HepG2 (cell line): ENCODE measurements around the gene CSRP3. TPM values are rescaled to one million over a fixed set of nuclear protein-coding genes. Genes with fewer than 3 reads are reported as not detected.

Experiments used
- ATAC-seq: fragments of 200-7000 bp; cut with Tn5 transposase; 3 replicates; pipeline ENCODE4 v1.9.1; 2020; ENCODE audit warnings: mild to moderate bottlenecking, moderate library complexity
- BruUV-seq: library from RNA; stranded (reverse); fragments of 400-500 nt; replicated peaks from 2 replicates; lab custom pipeline; 2021; lab: Mats Ljungman, UMichigan
- CTCF ChIA-PET: fragments of 300-600 bp; formaldehyde crosslinking; extraction: SDS; loops from one replicate; lab custom pipeline; 2021; ENCODE audit warnings: low total read pairs, inconsistent platforms, low intra/inter-chr PET ratio; lab: Yijun Ruan, JAX
- POLR2A ChIA-PET: fragments of 350-600 bp; sonication (Branson Sonifier 250); formaldehyde crosslinking; loops from one replicate; lab custom pipeline; 2020; ENCODE audit warnings: antibody characterized with exemption, inconsistent platforms; lab: Yijun Ruan, JAX
- DNase-seq: peaks from one replicate; pipeline ENCODE4 v3.0.0-alpha.2; 2015; ENCODE audit warnings: low spot score
- FAIRE-seq: peaks from 3 replicates; lab custom pipeline; 2011; peaks lifted over from hg19 to GRCh38; lab: Jason Lieb, UNC
- H2AFZ ChIP-seq: one replicate; pipeline ENCODE4 v1.6.1; 2011; ENCODE audit warnings: low read length, inconsistent platforms
- H3K27ac ChIP-seq: fragments of 300-600 bp; 3 replicates; pipeline ENCODE4 v1.8.0; 2011; ENCODE audit warnings: mixed run types, mild to moderate bottlenecking, mixed read lengths, low read length, inconsistent platforms; ENCODE audit not compliant: insufficient read depth; ENCODE audit errors: extremely low read length
- H3K27me3 ChIP-seq, 2 experiments: fragments of 200-600 bp in 1 of 2; 2 replicates in 1 of 2; 3 replicates in 1 of 2; pipeline versions ENCODE4 v1.6.0 to v1.8.0; 2011; ENCODE audit warnings: low read length in 2 of 2, mild to moderate bottlenecking in 2 of 2, moderate library complexity in 2 of 2, inconsistent platforms in 1 of 2; ENCODE audit not compliant: insufficient read depth in 2 of 2, control insufficient read depth in 1 of 2
- H3K36me3 ChIP-seq, 2 experiments: fragments of 200-600 bp in 1 of 2; replicated peaks in 1 of 2; 2 replicates in 1 of 2; 3 replicates in 1 of 2; pipeline versions ENCODE4 v1.5.1 to v1.8.0; 2011; ENCODE audit warnings: low read length in 2 of 2, inconsistent platforms in 1 of 2; ENCODE audit not compliant: insufficient read depth in 2 of 2, control insufficient read depth in 1 of 2
- H3K4me1 ChIP-seq: 2 replicates; pipeline ENCODE4 v1.5.1; 2012; ENCODE audit warnings: low read length, inconsistent platforms; ENCODE audit not compliant: insufficient read depth
- H3K4me2 ChIP-seq: 2 replicates; pipeline ENCODE4 v1.6.0; 2011; ENCODE audit warnings: low read depth, low read length, inconsistent platforms
- H3K4me3 ChIP-seq, 3 experiments: fragments of 200-600 bp in 1 of 3; sonication (generic), shearing (Covaris generic) in 1 of 3; replicated peaks in 1 of 3; 2 replicates each; pipeline ENCODE4 v1.5.1; 2011 to 2016; ENCODE audit warnings: low read length in 3 of 3, inconsistent platforms in 2 of 3, low read depth in 2 of 3, mild to moderate bottlenecking in 2 of 3, control low read depth in 1 of 3, mixed read lengths in 1 of 3; ENCODE audit not compliant: insufficient read depth in 1 of 3
- H3K79me2 ChIP-seq: one replicate; pipeline ENCODE4 v1.6.1; 2011; ENCODE audit warnings: low read length, inconsistent platforms; ENCODE audit not compliant: insufficient read depth
- H3K9ac ChIP-seq: 2 replicates; pipeline ENCODE4 v1.6.0; 2011; ENCODE audit warnings: mild to moderate bottlenecking, low read depth, low read length, inconsistent platforms; ENCODE audit not compliant: insufficient read depth
- H3K9me3 ChIP-seq: 2 replicates; pipeline ENCODE4 v1.5.1; 2012; ENCODE audit warnings: mild to moderate bottlenecking, low read length
- H4K20me1 ChIP-seq: 2 replicates; pipeline ENCODE4 v1.6.0; 2011; ENCODE audit warnings: inconsistent platforms, mild to moderate bottlenecking, low read length, moderate library complexity; ENCODE audit not compliant: insufficient read depth
- WGBS: methylation state at CpG from one replicate; pipeline ENCODE4 v1.1.6; 2017; ENCODE audit warnings: low lambda C conversion rate; 5-methylcytosine and 5-hydroxymethylcytosine counted together
- in situ Hi-C: cut with HindIII; loops from 2 replicates; pipeline ENCODE4 v1.10.0; 2017; ENCODE audit warnings: low pct_unique_long_range_greater_than_20kb; ENCODE audit not compliant: extremely low pct_ligation_motif_present
- intact Hi-C: fragments of 100-400 bp; cut with micrococcal nuclease; formaldehyde crosslinking; loops from one replicate; pipeline ENCODE4 v1.10.0; 2022; ENCODE audit not compliant: unreplicated experiment
- polyA plus RNA-seq, 8 experiments: library from polyadenylated mRNA; depleted of rRNA in 3 of 8; stranded (reverse) in 7 of 8; unstranded in 1 of 8; fragments of >200 nt; fragmentation: Illumina TruSeq in 4 of 8; extraction: Trizol in 4 of 8; gene quantifications; 2 replicates each; pipeline versions ENCODE4 v1.2.1 to v1.2.3, GENCODE V29; 2011 to 2016; ENCODE audit warnings: low read depth in 4 of 8, missing spikeins in 1 of 8, mixed read lengths in 1 of 8; ENCODE audit not compliant: insufficient read depth in 1 of 8
- total RNA-seq, 5 experiments: library from RNA; depleted of rRNA; stranded (reverse); fragments of >200 nt; fragmentation: Illumina TruSeq; extraction: Trizol; gene quantifications; 2 replicates each; pipeline ENCODE4 v1.2.3, GENCODE V29; 2016; ENCODE audit warnings: low read depth in 1 of 5
- TF ChIP-seq, protein P1 (sequence below), 2 experiments: fragments of 450-650 bp in 1 of 2; sonication (generic) in 1 of 2; formaldehyde crosslinking in 1 of 2; IDR thresholded peaks; 2 replicates each; pipeline versions ENCODE4 v1.6.1 to v1.8.0; 2016 to 2022; ENCODE audit warnings: antibody characterized with exemption in 1 of 2, mild to moderate bottlenecking in 1 of 2, missing genetic modification reagents in 1 of 2

Gene CSRP3
- total and polyA plus RNA-seq, 2 of the 13 experiments (the other 11 are each of a cell fraction or from before 2014, with no cell fraction given) = not detected

DNA sequence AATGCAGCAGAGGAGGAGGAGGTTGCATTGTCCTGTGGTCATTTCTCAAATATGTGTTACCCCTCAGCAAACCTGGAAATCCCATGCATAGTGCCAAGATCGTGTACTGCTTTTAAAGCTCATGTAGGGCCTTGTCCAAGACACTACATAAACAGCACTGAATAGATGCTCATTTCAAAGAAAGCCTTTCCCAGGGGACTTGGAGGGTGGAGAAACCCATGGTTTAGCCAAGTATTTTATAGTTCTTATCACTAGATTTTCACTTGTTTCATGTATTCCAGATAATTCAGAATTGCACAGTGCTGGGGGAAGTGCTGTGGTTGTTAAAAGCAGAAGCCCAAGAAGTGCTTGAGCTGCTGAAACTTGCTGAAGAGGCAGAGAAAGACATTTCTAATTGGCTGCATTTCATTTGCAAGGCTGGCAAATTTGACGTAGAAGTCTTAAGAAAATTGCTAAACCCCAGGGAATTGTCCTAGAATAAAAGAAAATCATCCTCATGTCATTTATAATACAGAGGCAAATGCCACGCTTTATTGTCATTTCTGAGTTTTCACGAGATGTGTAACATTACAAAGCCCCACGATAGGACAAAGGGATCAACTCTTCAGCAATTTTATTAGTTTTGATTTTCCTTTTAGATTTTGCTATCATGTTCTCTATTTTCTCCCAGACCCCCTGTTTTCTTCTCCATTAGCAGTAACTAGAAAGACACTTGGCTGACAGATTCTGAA lies 20.1 kb downstream of the CSRP3 start:
- Histone ChIP-seq H3K27ac (no peak overlapping the region), H3K9me3 (no peaks in the 10 kb centered on the region), H3K4me1 (no peaks in the 10 kb centered on the region), H3K9ac (no peak overlapping the region), H3K79me2 (no peaks in the 10 kb centered on the region), H2AFZ (no peak overlapping the region), H4K20me1 (no peaks in the 10 kb centered on the region), H3K4me3 (no peak overlapping the region), H3K36me3 (no peaks in the 10 kb centered on the region), H3K27me3 (no peaks in the 10 kb centered on the region; a peak in 1 of 5 replicates), H3K4me2 (no peak overlapping the region)
- no peak for FAIRE-seq
- ChIA-PET CTCF (no interaction called here), POLR2A (no interaction called here)
- BruUV-seq = no TSS peak
- intact Hi-C loops (no loop called here), in situ Hi-C loops (no loop called here)
- DNase-seq = no peak
- TF ChIP-seq, protein P1, sequence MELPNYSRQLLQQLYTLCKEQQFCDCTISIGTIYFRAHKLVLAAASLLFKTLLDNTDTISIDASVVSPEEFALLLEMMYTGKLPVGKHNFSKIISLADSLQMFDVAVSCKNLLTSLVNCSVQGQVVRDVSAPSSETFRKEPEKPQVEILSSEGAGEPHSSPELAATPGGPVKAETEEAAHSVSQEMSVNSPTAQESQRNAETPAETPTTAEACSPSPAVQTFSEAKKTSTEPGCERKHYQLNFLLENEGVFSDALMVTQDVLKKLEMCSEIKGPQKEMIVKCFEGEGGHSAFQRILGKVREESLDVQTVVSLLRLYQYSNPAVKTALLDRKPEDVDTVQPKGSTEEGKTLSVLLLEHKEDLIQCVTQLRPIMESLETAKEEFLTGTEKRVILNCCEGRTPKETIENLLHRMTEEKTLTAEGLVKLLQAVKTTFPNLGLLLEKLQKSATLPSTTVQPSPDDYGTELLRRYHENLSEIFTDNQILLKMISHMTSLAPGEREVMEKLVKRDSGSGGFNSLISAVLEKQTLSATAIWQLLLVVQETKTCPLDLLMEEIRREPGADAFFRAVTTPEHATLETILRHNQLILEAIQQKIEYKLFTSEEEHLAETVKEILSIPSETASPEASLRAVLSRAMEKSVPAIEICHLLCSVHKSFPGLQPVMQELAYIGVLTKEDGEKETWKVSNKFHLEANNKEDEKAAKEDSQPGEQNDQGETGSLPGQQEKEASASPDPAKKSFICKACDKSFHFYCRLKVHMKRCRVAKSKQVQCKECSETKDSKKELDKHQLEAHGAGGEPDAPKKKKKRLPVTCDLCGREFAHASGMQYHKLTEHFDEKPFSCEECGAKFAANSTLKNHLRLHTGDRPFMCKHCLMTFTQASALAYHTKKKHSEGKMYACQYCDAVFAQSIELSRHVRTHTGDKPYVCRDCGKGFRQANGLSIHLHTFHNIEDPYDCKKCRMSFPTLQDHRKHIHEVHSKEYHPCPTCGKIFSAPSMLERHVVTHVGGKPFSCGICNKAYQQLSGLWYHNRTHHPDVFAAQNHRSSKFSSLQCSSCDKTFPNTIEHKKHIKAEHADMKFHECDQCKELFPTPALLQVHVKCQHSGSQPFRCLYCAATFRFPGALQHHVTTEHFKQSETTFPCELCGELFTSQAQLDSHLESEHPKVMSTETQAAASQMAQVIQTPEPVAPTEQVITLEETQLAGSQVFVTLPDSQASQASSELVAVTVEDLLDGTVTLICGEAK (IDR thresholded peaks at IDR 0.05) = no peak
- TF ChIP-seq, protein P1 (CRISPR knock-in tag; IDR thresholded peaks at IDR 0.05) = no peak
- 46% methylated on average over 5 of the region's 5 CpGs for WGBS
- ATAC-seq = no peak
